Lower leg skin (tissue), 3 donors: ENCODE data around the gene CTPS2.
"Not testable (repeated sequence)": the region's sequence is repeated elsewhere in the genome, so short reads cannot be mapped to it uniquely, and the experiment has no call there.

ENCODE experiments used
- POLR2A ChIP-seq, 2 donors: fragments of 450-650 bp; IDR thresholded peaks; one replicate each; pipeline ENCODE4 v1.6.1; 2016 to 2017; ENCODE audit warnings: antibody characterized with exemption in 2 of 2, mild to moderate bottlenecking in 1 of 2, moderate library complexity in 1 of 2
- TF ChIP-seq, protein P1 (sequence below), 3 donors: fragments of 450-650 bp; IDR thresholded peaks; one replicate each; pipeline ENCODE4 v1.5.1; 2016; ENCODE audit warnings: antibody characterized with exemption in 3 of 3, mild to moderate bottlenecking in 3 of 3, moderate library complexity in 2 of 3

- TF ChIP-seq, protein P1, sequence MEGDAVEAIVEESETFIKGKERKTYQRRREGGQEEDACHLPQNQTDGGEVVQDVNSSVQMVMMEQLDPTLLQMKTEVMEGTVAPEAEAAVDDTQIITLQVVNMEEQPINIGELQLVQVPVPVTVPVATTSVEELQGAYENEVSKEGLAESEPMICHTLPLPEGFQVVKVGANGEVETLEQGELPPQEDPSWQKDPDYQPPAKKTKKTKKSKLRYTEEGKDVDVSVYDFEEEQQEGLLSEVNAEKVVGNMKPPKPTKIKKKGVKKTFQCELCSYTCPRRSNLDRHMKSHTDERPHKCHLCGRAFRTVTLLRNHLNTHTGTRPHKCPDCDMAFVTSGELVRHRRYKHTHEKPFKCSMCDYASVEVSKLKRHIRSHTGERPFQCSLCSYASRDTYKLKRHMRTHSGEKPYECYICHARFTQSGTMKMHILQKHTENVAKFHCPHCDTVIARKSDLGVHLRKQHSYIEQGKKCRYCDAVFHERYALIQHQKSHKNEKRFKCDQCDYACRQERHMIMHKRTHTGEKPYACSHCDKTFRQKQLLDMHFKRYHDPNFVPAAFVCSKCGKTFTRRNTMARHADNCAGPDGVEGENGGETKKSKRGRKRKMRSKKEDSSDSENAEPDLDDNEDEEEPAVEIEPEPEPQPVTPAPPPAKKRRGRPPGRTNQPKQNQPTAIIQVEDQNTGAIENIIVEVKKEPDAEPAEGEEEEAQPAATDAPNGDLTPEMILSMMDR (IDR thresholded peaks at IDR 0.05): not testable (repeated sequence)
- not testable (repeated sequence) for TF ChIP-seq POLR2A (IDR thresholded peaks at IDR 0.05)
These were observed 101.8 kb downstream of the CTPS2 start for GRCh38 chrX:16610654-16611053.
